Endothelial cell of umbilical vein (primary cell): ENCODE data around the gene PRC1. TPM values are rescaled to one million over a fixed set of nuclear protein-coding genes. Genes with fewer than 3 reads are reported as not detected.

Experiments
- BruUV-seq: library from RNA; stranded (reverse); fragments of 400-500 nt; replicated peaks from 2 replicates; lab custom pipeline; 2021; lab: Mats Ljungman, UMichigan
- CTCF ChIA-PET: fragments of 300-600, 350-600 bp; sonication (Branson Sonifier 250); formaldehyde crosslinking; loops from one replicate; lab custom pipeline; 2021; ENCODE audit warnings: antibody characterized with exemption, inconsistent platforms; lab: Charles Lee
- POLR2A ChIA-PET: fragments of 300-600, 350-600 bp; sonication (Branson Sonifier 250); formaldehyde crosslinking; loops from one replicate; lab custom pipeline; 2021; ENCODE audit warnings: antibody characterized with exemption, inconsistent platforms; lab: Charles Lee
- DNase-seq: peaks from one replicate; pipeline ENCODE4 v3.0.0-alpha.2; 2011; ENCODE audit warnings: low read depth, low spot score
- FAIRE-seq: peaks from 2 replicates; lab custom pipeline; 2011; peaks lifted over from hg19 to GRCh38; lab: Jason Lieb, UNC
- H2AFZ ChIP-seq: 2 replicates; pipeline ENCODE4 v1.6.0; 2012; ENCODE audit warnings: low read depth, low read length, control low read depth, inconsistent platforms
- H3K27ac ChIP-seq: 2 replicates; pipeline ENCODE4 v1.5.1; 2011; ENCODE audit warnings: low read depth, mild to moderate bottlenecking, control low read depth, low read length, moderate library complexity; ENCODE audit not compliant: insufficient read depth
- H3K27me3 ChIP-seq, 2 experiments: 2 replicates each; pipeline versions ENCODE4 v1.6.0 to v1.6.1; 2011; ENCODE audit warnings: low read length in 2 of 2, mixed read lengths in 1 of 2; ENCODE audit not compliant: control insufficient read depth in 2 of 2, insufficient read depth in 2 of 2
- H3K36me3 ChIP-seq, 2 experiments: 2 replicates in 1 of 2; 3 replicates in 1 of 2; pipeline ENCODE4 v1.5.1; 2011; ENCODE audit warnings: low read length in 2 of 2, mild to moderate bottlenecking in 1 of 2, moderate library complexity in 1 of 2; ENCODE audit not compliant: control insufficient read depth in 2 of 2, insufficient read depth in 2 of 2; ENCODE audit errors: extremely low read depth in 1 of 2
- H3K4me1 ChIP-seq: 3 replicates; pipeline ENCODE4 v1.5.1; 2011; ENCODE audit warnings: mild to moderate bottlenecking, low read length; ENCODE audit not compliant: control insufficient read depth, insufficient read depth; ENCODE audit errors: extremely low read depth
- H3K4me2 ChIP-seq: 2 replicates; pipeline ENCODE4 v1.6.1; 2011; ENCODE audit warnings: low read length, control low read depth, mixed read lengths; ENCODE audit not compliant: insufficient read depth
- H3K4me3 ChIP-seq, 3 experiments: fragments of 200-600 bp in 1 of 3; sonication (generic), shearing (Covaris generic) in 1 of 3; replicated peaks in 1 of 3; 2 replicates each; pipeline ENCODE4 v1.5.1; 2011 to 2016; ENCODE audit warnings: control low read depth in 3 of 3, low read length in 3 of 3, mild to moderate bottlenecking in 2 of 3, inconsistent platforms in 1 of 3, low read depth in 1 of 3, moderate library complexity in 1 of 3; ENCODE audit not compliant: insufficient read depth in 1 of 3
- H3K79me2 ChIP-seq: 2 replicates; pipeline ENCODE4 v1.6.0; 2012; ENCODE audit warnings: low read length, inconsistent platforms; ENCODE audit not compliant: control insufficient read depth, insufficient read depth
- H3K9ac ChIP-seq: replicated peaks from 2 replicates; pipeline ENCODE3; 2011; ENCODE audit warnings: low read length, control low read depth; ENCODE audit not compliant: insufficient read depth; ENCODE audit errors: extremely low read depth
- H3K9me1 ChIP-seq: replicated peaks from 3 replicates; pipeline ENCODE4 v1.6.0; 2011; ENCODE audit warnings: mild to moderate bottlenecking, low read length; ENCODE audit not compliant: control insufficient read depth, insufficient read depth; ENCODE audit errors: extremely low read depth
- H3K9me3 ChIP-seq: replicated peaks from 2 replicates; pipeline ENCODE4 v1.5.1; 2012; ENCODE audit warnings: low read length, inconsistent platforms; ENCODE audit not compliant: control insufficient read depth, insufficient read depth
- H4K20me1 ChIP-seq: replicated peaks from 2 replicates; pipeline ENCODE3; 2011; ENCODE audit warnings: mild to moderate bottlenecking, low read length; ENCODE audit not compliant: control insufficient read depth, insufficient read depth; ENCODE audit errors: extremely low read depth
- EZH2 ChIP-seq: IDR thresholded peaks from 2 replicates; pipeline ENCODE4 v1.6.1; 2012; ENCODE audit warnings: borderline replicate concordance, low read depth, mild to moderate bottlenecking, moderate library complexity, low read length, inconsistent platforms; ENCODE audit not compliant: severe bottlenecking
- FOS ChIP-seq: IDR thresholded peaks from 2 replicates; pipeline ENCODE4 v1.6.1; 2011; ENCODE audit warnings: mild to moderate bottlenecking, low read length, moderate library complexity, borderline replicate concordance; ENCODE audit not compliant: insufficient read depth
- GATA2 ChIP-seq: IDR thresholded peaks from 2 replicates; pipeline ENCODE4 v1.7.0; 2011; ENCODE audit warnings: low read depth, mild to moderate bottlenecking, moderate library complexity, mixed read lengths, low read length; ENCODE audit not compliant: insufficient read length, insufficient read depth
- dilution Hi-C: fragments of 300-500 bp; cut with MboI; formaldehyde crosslinking; loops from one replicate; pipeline ENCODE4 v1.15.0; 2019; ENCODE audit warnings: low sequenced_read_pairs; ENCODE audit not compliant: extremely low pct_ligation_motif_present
- intact Hi-C: fragments of 100-400 bp; cut with micrococcal nuclease; formaldehyde crosslinking; loops from one replicate; pipeline ENCODE4 v1.10.0; 2022
- polyA plus RNA-seq, 4 experiments: library from polyadenylated mRNA; depleted of rRNA in 3 of 4; stranded (reverse) in 3 of 4; unstranded in 1 of 4; fragments of >200 nt; gene quantifications; 2 replicates each; pipeline versions ENCODE4 v1.2.1 to v1.2.3, GENCODE V29; 2011 to 2012; ENCODE audit warnings: missing spikeins in 1 of 4
- total RNA-seq: library from RNA; stranded (reverse); gene quantifications from 2 replicates; pipeline ENCODE4 v1.2.3, GENCODE V29; 2021
- TF ChIP-seq, protein P1 (sequence below): IDR thresholded peaks from 2 replicates; pipeline ENCODE4 v1.6.1; 2011; ENCODE audit not compliant: insufficient read depth, insufficient read length

PRC1 gene
- total and polyA plus RNA-seq, 2 donors (not counting 3 experiments of a cell fraction or from before 2014, with no cell fraction given): 171 to 280 TPM

DNA sequence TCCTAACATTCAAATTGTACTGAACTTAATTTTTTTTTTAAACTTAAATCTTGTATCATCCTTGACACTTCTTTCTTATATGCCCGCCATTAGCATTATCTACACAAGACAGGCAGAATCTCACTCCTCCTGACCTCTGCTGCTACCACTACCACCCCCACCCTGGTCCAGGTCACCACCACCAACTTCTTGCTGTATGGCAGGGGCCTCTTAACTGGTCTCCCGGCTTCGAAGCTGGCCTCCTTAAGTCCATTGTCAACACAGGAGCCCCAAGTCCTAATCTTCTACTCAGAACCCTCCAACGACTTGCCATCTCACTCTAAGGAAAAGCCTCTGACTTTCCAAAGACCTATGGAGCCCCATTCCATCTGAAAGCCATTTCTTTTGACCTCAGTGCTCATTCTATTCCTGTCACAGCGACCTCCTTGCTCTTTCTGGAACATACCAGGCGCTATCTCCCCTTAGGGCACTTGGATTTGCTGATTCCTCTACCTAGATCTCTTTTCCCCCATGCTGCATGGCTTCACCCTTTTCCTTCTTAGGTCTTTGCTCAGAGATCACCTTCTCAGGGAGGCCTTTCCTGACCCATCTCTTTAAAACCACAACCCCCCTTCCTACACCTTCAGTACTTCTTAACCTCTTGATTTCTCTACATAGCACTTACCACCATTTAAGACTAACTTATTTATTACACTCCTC is 2.6 kb downstream of the PRC1 start:
- Histone ChIP-seq H3K36me3 (no peaks in the 10 kb centered on the region), H2AFZ (peak overlapping the region; percentile 55), H3K9me1 (no peaks in the 10 kb centered on the region), H3K9me3 (no peaks in the 10 kb centered on the region), H3K27ac (no peak overlapping the region), H4K20me1 (no peaks in the 10 kb centered on the region), H3K4me3 (no peak overlapping the region), H3K9ac (no peak overlapping the region), H3K27me3 (no peaks in the 10 kb centered on the region), H3K4me2 (no peak overlapping the region), H3K79me2 (peaks cover 87% of the 10 kb centered on the region), H3K4me1 (peaks cover 35% of the 10 kb centered on the region)
- intact Hi-C loops (no loop called here), dilution Hi-C loops (no loop called here)
- no peak for FAIRE-seq
- TF ChIP-seq, protein P1, sequence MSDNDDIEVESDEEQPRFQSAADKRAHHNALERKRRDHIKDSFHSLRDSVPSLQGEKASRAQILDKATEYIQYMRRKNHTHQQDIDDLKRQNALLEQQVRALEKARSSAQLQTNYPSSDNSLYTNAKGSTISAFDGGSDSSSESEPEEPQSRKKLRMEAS: no peak
- no peak for TF ChIP-seq EZH2
- no peak for DNase-seq
- CTCF ChIA-PET: interaction anchor here (1.6 kb wide), 1 partner anchor 11 kb away, joined by 3 read pairs; no protein-coding TSS in a partner anchor
- POLR2A ChIA-PET: no interaction called here
- no TSS peak for BruUV-seq

DNA sequence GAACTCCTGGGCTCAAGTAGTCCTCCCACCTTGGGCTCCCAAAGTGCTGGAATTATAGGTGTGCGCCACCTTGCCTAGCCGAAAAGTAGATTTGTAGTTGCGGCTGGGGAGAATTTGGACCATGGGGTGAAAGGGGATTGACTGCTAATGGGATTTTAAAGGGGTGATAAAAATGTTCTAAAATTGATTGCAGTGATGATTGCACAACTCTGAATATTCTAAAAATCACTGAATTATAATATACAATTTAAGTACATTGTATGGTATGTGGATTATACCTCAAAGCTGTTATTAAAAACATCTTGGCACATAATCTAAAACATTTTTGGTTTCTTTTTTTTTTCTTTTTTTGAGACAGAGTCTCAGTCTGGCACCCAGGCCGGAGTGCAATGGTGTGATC is 3.9 kb downstream of the PRC1 start:
- POLR2A ChIA-PET: no interaction called here
- no peaks in the 10 kb centered on the region for H3K36me3 ChIP-seq
- CTCF ChIA-PET: interaction anchor here (1.6 kb wide), 1 partner anchor 9 kb away, joined by 3 read pairs; no protein-coding TSS in a partner anchor
- no peak for TF ChIP-seq FOS
- TF ChIP-seq EZH2: no peak
- no peak for TF ChIP-seq GATA2
- no peak overlapping the region for H3K27ac ChIP-seq
- H3K4me3 ChIP-seq: no peak overlapping the region
- DNase-seq: no peak
- no peak overlapping the region for H2AFZ ChIP-seq
- intact Hi-C loops: no loop called here
- H3K4me2 ChIP-seq: no peak overlapping the region
- FAIRE-seq: no peak
- H4K20me1 ChIP-seq: no peaks in the 10 kb centered on the region
- dilution Hi-C loops: no loop called here
- H3K9me1 ChIP-seq: no peaks in the 10 kb centered on the region
- peaks cover 94% of the 10 kb centered on the region for H3K79me2 ChIP-seq
- no peak overlapping the region for H3K9ac ChIP-seq
- no peaks in the 10 kb centered on the region for H3K9me3 ChIP-seq
- no TSS peak for BruUV-seq
- H3K4me1 ChIP-seq: peaks cover 32% of the 10 kb centered on the region
- no peaks in the 10 kb centered on the region for H3K27me3 ChIP-seq
